HCT116 (cell line): ENCODE measurements around the gene COL23A1. TPM values are rescaled to one million over a fixed set of nuclear protein-coding genes. Genes with fewer than 3 reads are reported as not detected.

Experiments
- ATAC-seq: fragments of 200-7000 bp; cut with Tn5 transposase; 2 replicates; pipeline ENCODE4 v1.9.1; 2020; ENCODE audit warnings: mild to moderate bottlenecking, moderate library complexity
- BruUV-seq: library from RNA; stranded (reverse); fragments of 400-500 nt; replicated peaks from 2 replicates; lab custom pipeline; 2021; lab: Mats Ljungman, UMichigan
- CTCF ChIA-PET: fragments of 300-600 bp; sonication (Branson Sonifier 250); formaldehyde crosslinking; loops from one replicate; lab custom pipeline; 2021; ENCODE audit warnings: antibody characterized with exemption; lab: Charles Lee
- POLR2A ChIA-PET: fragments of 300-600, 350-600 bp; sonication (Branson Sonifier 250); formaldehyde crosslinking; loops from one replicate; lab custom pipeline; 2021; ENCODE audit warnings: antibody characterized with exemption; lab: Charles Lee
- RAD21 ChIA-PET, 2 experiments: fragments of 300-600 bp; sonication (Branson Sonifier 250); formaldehyde crosslinking; loops; one replicate each; lab custom pipeline; 2023; ENCODE audit warnings: low total read pairs in 2 of 2; ENCODE audit not compliant: uncharacterized antibody in 2 of 2, unreplicated experiment in 2 of 2, low non-redundant PET in 1 of 2; lab: Charles Lee
- DNase-seq: peaks from one replicate; pipeline ENCODE4 v3.0.0-alpha.2; 2010; ENCODE audit warnings: low read depth, low spot score
- H2AFZ ChIP-seq: fragments of 200-600 bp; shearing (Covaris generic), sonication (generic); 2 replicates; pipeline ENCODE4 v1.6.1; 2017; ENCODE audit warnings: low read depth, mixed run types, mixed read lengths, antibody characterized with exemption, low read length; ENCODE audit not compliant: poor library complexity, severe bottlenecking
- H3K27ac ChIP-seq: 2 replicates; pipeline ENCODE4 v1.5.1; 2012; ENCODE audit warnings: low read depth, low read length
- H3K27me3 ChIP-seq: fragments of 200-600 bp; sonication (generic); 2 replicates; pipeline ENCODE4 v1.6.1; 2016; ENCODE audit warnings: mixed run types, low read length, mixed read lengths; ENCODE audit not compliant: insufficient read depth
- H3K36me3 ChIP-seq, 2 experiments: fragments of 200-500 bp in 1 of 2; fragments of 200-600 bp in 1 of 2; sonication (Bioruptor generic) in 1 of 2; sonication (generic) in 1 of 2; 2 replicates each; pipeline versions ENCODE4 v1.5.1 to v1.6.1; 2014 to 2016; ENCODE audit warnings: low read length in 2 of 2, inconsistent platforms in 1 of 2, mixed read lengths in 1 of 2, mixed run types in 1 of 2; ENCODE audit not compliant: insufficient read depth in 2 of 2, control insufficient read depth in 1 of 2
- H3K4me1 ChIP-seq, 2 experiments: fragments of 200-600 bp in 1 of 2; sonication (generic) in 1 of 2; 2 replicates each; pipeline versions ENCODE4 v1.5.1 to v1.6.1; 2012 to 2017; ENCODE audit warnings: low read length in 2 of 2, inconsistent platforms in 1 of 2, mild to moderate bottlenecking in 1 of 2, mixed read lengths in 1 of 2, mixed run types in 1 of 2, moderate library complexity in 1 of 2; ENCODE audit not compliant: insufficient read depth in 2 of 2, control insufficient read depth in 1 of 2
- H3K4me2 ChIP-seq: fragments of 200-600 bp; sonication (generic); 2 replicates; pipeline ENCODE4 v1.6.1; 2017; ENCODE audit warnings: mixed run types, low read length, mixed read lengths
- H3K4me3 ChIP-seq, 2 experiments: fragments of 200-600 bp in 1 of 2; sonication (generic) in 1 of 2; replicated peaks in 1 of 2; 2 replicates each; pipeline ENCODE4 v1.5.1; 2011 to 2016; ENCODE audit warnings: low read length in 2 of 2, control low read depth in 1 of 2, low read depth in 1 of 2, mild to moderate bottlenecking in 1 of 2, mixed read lengths in 1 of 2, mixed run types in 1 of 2
- H3K79me2 ChIP-seq: fragments of 200-600 bp; sonication (generic); 2 replicates; pipeline ENCODE4 v1.6.1; 2017; ENCODE audit warnings: mild to moderate bottlenecking, mixed run types, low read length, moderate library complexity, mixed read lengths; ENCODE audit not compliant: insufficient read depth
- H3K9ac ChIP-seq: fragments of 200-600 bp; sonication (generic); 2 replicates; pipeline ENCODE4 v1.6.1; 2016; ENCODE audit warnings: low read length, mixed read lengths
- H3K9me2 ChIP-seq: fragments of 200-600 bp; sonication (generic), shearing (Covaris generic); 2 replicates; pipeline ENCODE4 v1.6.1; 2017; ENCODE audit warnings: mixed run types, mild to moderate bottlenecking, moderate library complexity; ENCODE audit not compliant: insufficient read depth
- H3K9me3 ChIP-seq, 2 experiments: fragments of 200-500 bp in 1 of 2; fragments of 200-600 bp in 1 of 2; sonication (Bioruptor generic) in 1 of 2; sonication (generic) in 1 of 2; 2 replicates each; pipeline ENCODE4 v1.6.1; 2014 to 2017; ENCODE audit warnings: low read length in 2 of 2, mixed read lengths in 2 of 2, inconsistent platforms in 1 of 2, low read depth in 1 of 2, mild to moderate bottlenecking in 1 of 2, mixed run types in 1 of 2, moderate library complexity in 1 of 2; ENCODE audit not compliant: control insufficient read depth in 1 of 2, insufficient read depth in 1 of 2
- H4K20me1 ChIP-seq: fragments of 200-600 bp; sonication (generic), shearing (Covaris generic); 2 replicates; pipeline ENCODE4 v1.6.1; 2017; ENCODE audit warnings: mixed run types, mild to moderate bottlenecking, moderate library complexity; ENCODE audit not compliant: insufficient read depth
- CBX3 ChIP-seq: IDR thresholded peaks from 2 replicates; pipeline ENCODE4 v1.6.1; 2012; ENCODE audit warnings: low read depth
- FOSL1 ChIP-seq: IDR thresholded peaks from 2 replicates; pipeline ENCODE4 v1.6.1; 2012; ENCODE audit warnings: low read depth
- RAD21 ChIP-seq: IDR thresholded peaks from 2 replicates; pipeline ENCODE4 v1.6.1; 2012; ENCODE audit warnings: low read depth, mild to moderate bottlenecking
- SP1 ChIP-seq: IDR thresholded peaks from 2 replicates; pipeline ENCODE4 v1.6.1; 2012; ENCODE audit warnings: low read depth
- SRF ChIP-seq: IDR thresholded peaks from 2 replicates; pipeline ENCODE4 v1.6.1; 2012; ENCODE audit warnings: low read depth
- TCF7L2 ChIP-seq: IDR thresholded peaks from 2 replicates; pipeline ENCODE4 v1.7.0; 2011; ENCODE audit warnings: borderline replicate concordance, inconsistent platforms; ENCODE audit not compliant: insufficient read depth, insufficient read length; ENCODE audit errors: extremely low read depth
- intact Hi-C: fragments of 100-400 bp; cut with micrococcal nuclease; formaldehyde crosslinking; loops from 2 replicates; pipeline ENCODE4 v1.10.0; 2022
- total RNA-seq: library from RNA; stranded (reverse); gene quantifications from one replicate; pipeline ENCODE4 v1.2.1, GENCODE V29; 2021; ENCODE audit not compliant: unreplicated experiment

COL23A1 gene
- total RNA-seq, 1 experiment from 2014 or later: not detected

DNA sequence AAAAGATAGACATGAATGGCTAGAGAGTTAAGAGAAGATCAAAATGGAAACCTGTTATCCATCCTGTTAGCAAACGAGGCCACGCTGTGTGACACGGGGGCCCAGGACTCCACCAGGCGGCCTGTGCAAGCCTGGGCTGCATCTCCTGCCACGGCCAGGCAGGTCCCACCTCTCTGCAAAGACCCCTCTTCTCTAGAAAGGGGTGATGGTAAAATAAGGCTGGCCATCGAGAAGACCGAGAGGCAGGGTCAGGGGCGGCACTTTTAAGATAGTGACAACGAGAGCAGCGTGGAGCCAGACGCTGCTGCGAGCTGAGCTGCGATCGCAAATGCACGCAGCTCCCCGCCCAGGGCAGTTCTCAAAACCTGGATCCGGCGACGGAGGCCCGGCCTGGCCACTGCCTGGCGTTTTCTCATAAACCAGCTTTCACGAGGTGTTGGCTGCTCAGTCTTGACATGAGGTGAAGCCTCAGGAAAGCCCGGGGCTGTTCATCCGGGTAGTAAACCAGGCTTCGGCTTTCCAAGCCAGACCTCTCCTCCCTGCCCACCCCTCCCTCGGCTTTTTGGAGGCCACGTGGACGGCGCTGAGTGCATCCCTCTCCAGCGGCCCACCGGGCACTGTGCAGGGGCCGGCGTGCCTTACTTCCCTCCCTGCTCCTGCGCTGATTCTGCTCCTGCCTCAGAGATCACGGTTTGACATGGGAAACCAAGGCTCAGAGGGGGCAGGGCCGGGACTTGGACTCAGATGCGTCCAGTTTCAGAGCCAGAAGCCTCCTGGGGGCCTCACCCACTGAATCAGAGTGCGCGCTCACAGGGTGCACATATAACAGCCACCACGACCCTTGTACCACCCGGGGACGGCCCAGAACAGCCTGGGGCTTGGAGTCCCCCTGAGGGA is 206.0 kb downstream of the COL23A1 start:
- BruUV-seq: no TSS peak
- no peak for DNase-seq
- Histone ChIP-seq H3K27me3 (peaks cover 17% of the 10 kb centered on the region), H3K4me1 (peaks cover 0 to 6% of the 10 kb centered on the region in 2 experiments; a peak in 1 of 4 replicates), H4K20me1 (no peaks in the 10 kb centered on the region), H3K9me3 (no peaks in the 10 kb centered on the region)
- ATAC-seq: no peak
- no peak for TF ChIP-seq SRF
- no peak for TF ChIP-seq RAD21
- no peak for TF ChIP-seq CBX3
- TF ChIP-seq, all 23 proteins: peak for 0
- H3K4me2 ChIP-seq: no peak overlapping the region
- no peak overlapping the region for H2AFZ ChIP-seq
- POLR2A ChIA-PET: no interaction called here
- H3K9me2 ChIP-seq: no peaks in the 10 kb centered on the region
- CTCF ChIA-PET: no interaction called here
- no peaks in the 10 kb centered on the region for H3K79me2 ChIP-seq
- intact Hi-C loops: no loop called here
- RAD21 ChIA-PET: no interaction called here
- no peaks in the 10 kb centered on the region for H3K36me3 ChIP-seq
- H3K4me3 ChIP-seq: no peak overlapping the region
- H3K27ac ChIP-seq: no peak overlapping the region
- no peak overlapping the region for H3K9ac ChIP-seq

DNA sequence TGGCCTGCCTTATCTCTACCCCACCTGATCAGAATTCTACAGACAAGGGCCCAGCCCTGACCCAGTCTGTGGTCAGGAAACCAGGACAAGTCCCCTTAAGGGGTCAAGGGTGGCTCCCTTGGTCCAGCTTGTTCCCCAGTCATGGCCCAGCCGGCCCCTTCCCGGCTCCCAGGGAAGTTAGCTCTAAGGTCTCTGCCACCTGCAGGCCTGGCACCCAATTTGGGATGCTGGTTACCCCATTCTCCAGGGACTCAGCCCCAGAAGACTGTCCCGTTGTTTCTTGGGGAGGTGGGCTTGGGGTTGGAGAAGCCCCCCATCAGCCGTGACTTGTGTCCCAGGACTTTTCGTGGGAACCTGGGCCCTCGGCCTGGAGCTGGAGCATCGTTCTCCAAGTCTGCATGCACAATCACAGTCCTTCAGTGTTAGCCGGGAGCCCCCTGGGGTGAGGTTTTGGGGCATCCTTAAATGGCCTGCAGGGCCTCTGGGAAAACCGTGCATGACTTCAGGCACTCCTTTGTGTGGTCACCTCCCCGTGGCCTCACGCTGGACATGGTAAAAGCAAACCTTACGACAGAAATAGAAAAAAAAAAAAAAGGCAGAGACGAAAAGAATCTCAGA is 206.8 kb downstream of the COL23A1 start:
- H3K9ac ChIP-seq: no peak overlapping the region
- CTCF ChIA-PET: no interaction called here
- peaks cover 11% of the 10 kb centered on the region; the same call in 1 of the 2 replicates for H3K27me3 ChIP-seq
- DNase-seq (no peak), ATAC-seq (no peak)
- peaks cover 0 to 6% of the 10 kb centered on the region in 2 experiments; a peak in 1 of 4 replicates for H3K4me1 ChIP-seq
- no peak overlapping the region for H3K27ac ChIP-seq
- H3K36me3 ChIP-seq: no peaks in the 10 kb centered on the region
- no peaks in the 10 kb centered on the region for H3K79me2 ChIP-seq
- POLR2A ChIA-PET: no interaction called here
- no peak overlapping the region for H3K4me3 ChIP-seq
- H4K20me1 ChIP-seq: no peaks in the 10 kb centered on the region
- intact Hi-C loops: no loop called here
- H3K9me2 ChIP-seq: no peaks in the 10 kb centered on the region
- no peak overlapping the region for H2AFZ ChIP-seq
- no TSS peak for BruUV-seq
- H3K4me2 ChIP-seq: no peak overlapping the region
- no peaks in the 10 kb centered on the region for H3K9me3 ChIP-seq
- RAD21 ChIA-PET: no interaction called here
- TF ChIP-seq TCF7L2 (no peak), FOSL1 (no peak), SP1 (no peak)
